ENCODE measurements around the gene BCAR3.

GRCh38 chr1:93633313-93633712 lies 48.3 kb downstream of the BCAR3 start:
- TF ChIP-seq CTCF (conservative IDR thresholded peaks at IDR 0.05 in 1 of 2, IDR thresholded peaks at IDR 0.05 in 1 of 2; ENCODE audit: extremely low read depth in 1 of 2, insufficient read depth in 1 of 2, low read depth in 1 of 2, low read length in 2 of 2) (no peak), EZH2 (IDR thresholded peaks at IDR 0.05; ENCODE audit: borderline replicate concordance, low read length) (no peak)

All from mammary epithelial cell (primary cell).